SK-N-SH treated with all-trans-retinoic acid at 6 μM for 48 hours (cell line): ENCODE data around the gene MRPS9.

Source experiments
- ARNTL ChIP-seq: fragments of 450-650 bp; formaldehyde crosslinking; IDR thresholded peaks from 2 replicates; pipeline ENCODE4 v1.5.0; 2020; ENCODE audit warnings: low read depth, mild to moderate bottlenecking, moderate library complexity, borderline replicate concordance
- BACH2 ChIP-seq: fragments of 250-450 bp; sonication (Bioruptor Pico); IDR thresholded peaks from 2 replicates; pipeline ENCODE4 v1.9.0; 2021; ENCODE audit warnings: mild to moderate bottlenecking, borderline replicate concordance
- CREB5 ChIP-seq: fragments of 250-450 bp; sonication (Bioruptor Pico); IDR thresholded peaks from 2 replicates; pipeline ENCODE4 v1.5.1; 2020; ENCODE audit warnings: low read depth, mild to moderate bottlenecking, moderate library complexity
- CSRNP3 ChIP-seq: fragments of 250-450 bp; sonication (Bioruptor Pico); IDR thresholded peaks from 2 replicates; pipeline ENCODE4 v1.5.1; 2021; ENCODE audit warnings: mild to moderate bottlenecking, moderate library complexity
- ISL1 ChIP-seq: fragments of 250-450 bp; sonication (Bioruptor Pico); IDR thresholded peaks from 2 replicates; pipeline ENCODE4 v2.1.2; 2022; ENCODE audit warnings: mild to moderate bottlenecking, moderate library complexity
- OSR1 ChIP-seq: fragments of 250-450 bp; sonication (Bioruptor Pico); IDR thresholded peaks from 2 replicates; pipeline ENCODE4 v1.8.0; 2022; ENCODE audit warnings: moderate library complexity, mild to moderate bottlenecking, inconsistent platforms
- PATZ1 ChIP-seq: fragments of 250-450 bp; sonication (Bioruptor Pico); IDR thresholded peaks from 2 replicates; pipeline ENCODE4 v1.8.0; 2020; ENCODE audit warnings: mild to moderate bottlenecking, moderate library complexity, borderline replicate concordance
- TCF4 ChIP-seq: fragments of 250-450 bp; sonication (Bioruptor Pico); IDR thresholded peaks from 2 replicates; pipeline ENCODE4 v1.8.0; 2021; ENCODE audit warnings: mild to moderate bottlenecking, moderate library complexity, borderline replicate concordance
- TSHZ2 ChIP-seq: fragments of 250-450 bp; sonication (Bioruptor Pico); IDR thresholded peaks from 2 replicates; pipeline ENCODE4 v1.5.0; 2020; ENCODE audit warnings: mild to moderate bottlenecking, moderate library complexity
- ZFP3 ChIP-seq: fragments of 250-450 bp; sonication (Bioruptor Pico); IDR thresholded peaks from 2 replicates; pipeline ENCODE4 v1.5.0; 2020; ENCODE audit warnings: mild to moderate bottlenecking, moderate library complexity
- ZFP30 ChIP-seq: fragments of 450-650 bp; formaldehyde crosslinking; IDR thresholded peaks from 2 replicates; pipeline ENCODE4 v1.5.0; 2022; ENCODE audit warnings: mild to moderate bottlenecking, moderate library complexity

- TF ChIP-seq ARNTL (CRISPR knock-in tag) (no peak), ZFP30 (CRISPR knock-in tag) (no peak), PATZ1 (CRISPR knock-in tag) (no peak), BACH2 (CRISPR knock-in tag) (no peak), OSR1 (CRISPR knock-in tag) (no peak), TSHZ2 (CRISPR knock-in tag) (no peak), ISL1 (CRISPR knock-in tag) (no peak), ZFP3 (no peak), CSRNP3 (CRISPR knock-in tag) (no peak), CREB5 (CRISPR knock-in tag) (no peak), TCF4 (no peak)
Measured at GRCh38 chr2:105071379-105071778, 33.5 kb downstream of the MRPS9 start.
